ENCODE measurements around the gene RSPH4A.
"Not testable (repeated sequence)": the region's sequence is repeated elsewhere in the genome, so short reads cannot be mapped to it uniquely, and the experiment has no call there.

The RSPH4A gene

DNA sequence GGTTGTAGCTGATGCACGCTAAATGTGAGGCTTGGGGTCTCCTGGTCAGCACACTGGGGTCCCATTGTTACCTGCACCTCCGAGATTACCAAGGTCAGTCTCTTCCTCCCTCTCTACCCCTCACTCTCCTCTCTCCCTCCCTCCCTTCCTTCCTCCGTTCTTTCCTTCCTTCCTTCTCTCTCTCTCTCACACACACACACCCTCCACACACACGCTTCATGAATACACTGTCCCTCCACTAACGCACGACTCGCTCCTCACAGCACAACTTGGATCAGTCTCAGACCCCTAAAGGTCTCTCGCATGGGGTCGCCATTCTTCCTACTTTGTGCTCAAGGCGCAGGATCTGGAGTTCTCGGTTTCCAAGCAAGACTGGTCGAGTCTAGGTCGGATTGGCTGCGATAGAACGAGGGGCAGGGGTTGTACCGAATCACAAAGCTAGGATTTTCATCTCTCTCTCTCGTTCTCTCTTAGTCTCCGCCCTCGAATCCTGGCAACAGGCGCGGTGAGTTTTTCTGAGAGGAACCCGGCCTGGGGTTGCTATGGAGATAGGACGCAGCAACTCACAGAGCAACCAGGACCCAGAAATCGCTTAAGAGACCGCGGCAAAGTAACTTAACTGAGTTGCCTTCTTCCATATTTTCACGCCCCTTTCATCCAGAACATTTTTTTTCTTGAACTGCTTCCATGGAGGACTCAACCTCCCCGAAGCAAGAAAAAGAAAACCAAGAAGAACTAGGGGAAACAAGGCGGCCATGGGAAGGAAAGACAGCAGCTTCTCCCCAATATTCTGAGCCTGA, at the start of gene RSPH4A:
Gene RSPH4A (plus strand): TSS at position 543 of the 800 bp plus-strand sequence. CDS start 145 bp downstream, at position 688.
- peak; percentile 99 for DNase-seq

DNA sequence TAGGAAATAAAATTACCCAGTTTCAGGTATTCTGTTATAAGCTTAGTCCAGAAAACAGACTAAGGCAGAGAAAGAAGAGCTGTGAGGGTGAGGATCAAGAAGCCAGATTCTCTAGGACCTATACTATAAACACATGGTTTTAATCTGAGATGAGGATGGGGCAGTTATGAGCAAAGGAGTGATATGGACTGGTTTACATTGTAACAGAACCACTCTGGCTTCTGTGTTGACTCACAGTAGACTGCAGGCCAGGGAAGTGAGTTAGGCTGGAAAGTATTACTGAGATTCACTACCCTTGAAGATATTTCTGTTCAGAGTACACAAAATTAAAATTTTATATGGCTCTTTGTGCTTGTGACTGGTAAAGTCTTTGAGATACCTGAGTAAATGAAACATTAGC, 48.2 kb upstream of the RSPH4A start:
- DNase-seq: no peak

DNA sequence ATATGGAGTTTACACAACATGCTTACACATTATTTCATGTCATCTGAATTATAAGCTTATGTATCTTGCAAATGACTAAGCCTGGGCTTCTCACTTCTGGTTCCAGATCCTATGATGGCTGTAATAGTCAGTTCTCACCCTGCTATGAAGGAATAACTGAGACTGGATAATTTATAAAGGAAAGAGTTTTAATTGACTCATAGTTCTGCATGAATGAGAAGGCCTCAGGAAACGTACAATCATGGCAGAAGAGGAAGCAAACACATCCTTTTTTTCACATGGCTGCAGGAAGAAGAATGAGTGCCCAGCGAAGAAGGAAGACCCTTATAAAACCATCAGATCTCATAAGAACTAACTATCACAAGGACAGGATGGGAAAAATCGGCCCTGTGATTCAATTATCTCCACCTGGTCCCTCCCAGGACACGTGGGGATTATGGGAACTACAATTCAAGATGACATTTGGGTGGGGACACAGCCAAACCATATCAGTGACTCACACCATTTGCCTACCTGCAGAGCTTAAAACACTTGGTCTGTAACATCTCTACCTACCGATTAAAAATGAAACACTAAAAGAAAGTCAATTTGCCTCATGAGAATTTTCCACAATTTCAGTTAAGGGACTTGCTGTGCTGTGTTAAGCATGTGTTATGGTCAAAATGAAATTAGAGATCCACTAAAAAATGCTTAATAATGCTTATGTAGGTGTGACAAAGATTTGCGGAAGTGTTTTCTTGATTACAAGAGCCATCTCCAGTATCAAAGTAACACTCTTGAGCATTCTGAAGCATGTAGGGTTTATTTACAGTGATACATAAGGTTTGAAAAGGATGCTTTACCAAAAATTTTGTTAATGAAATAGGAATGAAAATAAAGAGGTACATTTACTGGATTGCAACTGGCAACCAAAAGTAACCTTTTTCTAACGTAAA, 47.2 kb upstream of the RSPH4A start:
- DNase-seq: no peak

DNA sequence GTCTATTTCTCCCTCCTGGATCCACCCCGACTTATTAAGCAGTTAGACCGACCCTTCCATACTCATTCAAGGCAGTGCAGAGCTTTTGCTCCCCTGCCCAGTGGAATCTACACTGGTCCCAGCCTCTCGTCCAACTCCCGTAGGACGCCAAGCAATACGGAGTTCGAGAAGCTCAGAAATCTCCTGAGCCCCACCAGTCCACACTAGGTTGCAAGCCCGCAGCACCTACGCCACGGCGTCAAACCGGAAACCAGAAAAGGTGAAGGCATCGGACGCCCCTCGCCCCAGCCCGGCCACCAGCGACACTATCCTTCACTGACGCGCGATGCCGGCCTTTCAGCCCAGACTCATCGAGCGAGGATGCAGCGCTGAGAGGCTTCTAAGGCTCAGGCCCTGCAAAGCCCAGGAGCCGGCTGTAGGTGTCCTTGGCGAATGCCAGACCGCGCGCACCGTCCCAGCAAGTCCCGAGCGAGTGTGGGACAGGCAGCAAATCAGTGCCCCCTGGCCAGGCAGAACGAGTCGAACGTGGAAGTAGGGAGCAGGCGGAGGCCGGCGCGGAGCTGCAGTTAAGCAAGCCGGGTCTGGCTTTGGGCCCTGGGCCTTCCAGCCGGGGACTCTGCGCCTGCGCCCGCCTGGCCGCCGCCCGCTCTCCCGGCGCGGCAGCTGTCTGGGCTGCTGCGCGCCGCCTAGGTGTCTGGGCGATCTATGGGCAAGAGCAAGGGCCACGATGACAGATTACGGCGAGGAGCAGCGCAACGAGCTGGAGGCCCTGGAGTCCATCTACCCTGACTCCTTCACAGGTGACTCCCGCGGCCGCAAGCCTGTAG, 45.2 kb upstream of the RSPH4A start, which contains the start of gene RWDD1:
Gene RWDD1 (plus strand): TSS at position 649 of the 827 bp plus-strand sequence. CDS start 79 bp downstream, at position 728.
- DNase-seq: peak; percentile 99

DNA sequence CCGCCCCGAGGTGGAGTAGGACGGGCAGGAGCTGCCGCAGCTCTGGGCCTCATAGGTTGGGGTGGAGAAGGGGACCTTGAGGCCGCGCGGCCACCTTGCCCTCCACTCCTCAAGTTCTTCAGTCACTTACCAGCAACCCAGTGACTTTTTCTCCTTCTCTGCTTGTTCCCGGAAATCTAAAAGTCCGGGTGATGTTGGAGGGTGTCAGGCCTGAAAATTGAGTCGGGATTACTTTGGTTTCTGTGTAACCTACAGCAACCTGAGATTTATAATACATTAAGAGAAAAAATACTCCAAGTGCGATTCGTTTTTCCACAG, 44.6 kb upstream of the RSPH4A start:
- DNase-seq: no peak

DNA sequence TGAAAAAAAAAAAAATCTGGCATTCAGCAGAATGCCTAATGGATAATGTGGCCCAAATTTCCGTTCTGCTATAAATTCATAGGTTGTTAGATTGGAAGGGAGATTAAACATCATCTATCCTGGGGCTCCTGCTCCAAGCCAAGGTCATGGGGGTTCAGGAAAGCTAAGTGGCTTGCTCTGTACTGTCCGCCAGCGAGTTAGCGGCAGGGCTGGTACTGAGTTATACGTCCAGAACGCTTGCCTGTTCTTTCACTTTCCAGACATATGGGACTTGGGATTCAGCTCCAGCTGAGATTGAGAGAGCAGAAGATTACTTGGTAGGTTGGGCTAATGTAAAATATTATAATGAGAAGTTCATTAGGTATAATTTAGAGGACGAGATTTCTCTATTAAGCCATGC, 44.1 kb upstream of the RSPH4A start:
- peak; percentile 17 for DNase-seq

DNA sequence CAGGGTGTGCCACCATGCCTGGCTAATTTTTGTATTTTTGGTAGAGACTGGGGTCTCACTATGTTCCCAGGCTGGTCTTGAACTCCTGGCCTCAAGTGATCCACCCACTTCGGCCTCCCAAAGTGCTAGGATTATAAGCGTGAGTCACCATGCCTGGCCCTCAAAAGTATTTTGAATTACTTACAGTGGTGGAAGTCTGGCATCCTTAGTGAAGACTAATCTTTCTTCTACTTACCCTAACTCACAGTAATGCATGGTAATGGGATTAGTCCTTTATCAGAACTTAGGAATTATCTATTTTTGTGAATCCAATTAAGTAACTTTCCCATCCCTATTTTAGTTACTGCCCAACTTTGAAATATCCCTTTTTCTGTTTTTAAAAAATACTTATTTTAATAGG, 41.1 kb upstream of the RSPH4A start:
- DNase-seq: no peak

DNA sequence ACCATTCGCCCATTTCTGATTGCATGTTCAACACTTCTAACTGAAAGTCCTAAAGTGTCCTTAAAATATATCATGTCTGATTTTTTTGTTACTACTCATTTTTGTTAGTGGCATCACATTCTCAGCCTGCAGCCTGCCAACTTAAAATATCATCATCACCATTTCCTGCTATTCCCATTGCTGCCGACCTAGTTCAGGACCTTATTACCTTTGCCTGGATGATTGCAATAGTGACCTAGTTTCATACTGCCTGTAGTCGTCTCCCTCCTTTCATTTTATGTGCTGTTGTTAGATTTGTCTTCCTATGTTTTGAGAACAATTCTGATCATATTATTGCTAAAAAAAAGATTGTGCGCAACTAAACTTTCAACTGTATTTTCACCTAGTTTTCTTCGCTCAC, 38.8 kb upstream of the RSPH4A start:
- DNase-seq: no peak

DNA sequence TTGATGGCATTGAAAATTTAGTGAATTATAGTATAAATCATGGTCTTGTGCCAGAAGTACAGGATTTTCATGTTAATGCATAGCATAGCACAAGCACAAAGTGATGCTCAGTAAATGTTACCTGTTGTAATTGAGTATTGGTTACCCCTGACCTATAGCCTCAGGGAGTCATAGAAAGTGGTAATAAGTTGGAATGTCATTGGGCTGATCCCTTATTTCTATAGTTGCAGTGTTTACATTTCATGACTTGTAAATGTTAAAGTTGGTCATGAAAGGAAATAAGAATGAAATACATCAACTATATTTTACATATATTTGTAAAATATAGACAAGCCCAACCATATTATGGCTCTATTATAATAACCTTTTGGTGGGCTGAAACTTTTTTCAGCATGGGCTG, 37.9 kb upstream of the RSPH4A start:
- DNase-seq: no peak

DNA sequence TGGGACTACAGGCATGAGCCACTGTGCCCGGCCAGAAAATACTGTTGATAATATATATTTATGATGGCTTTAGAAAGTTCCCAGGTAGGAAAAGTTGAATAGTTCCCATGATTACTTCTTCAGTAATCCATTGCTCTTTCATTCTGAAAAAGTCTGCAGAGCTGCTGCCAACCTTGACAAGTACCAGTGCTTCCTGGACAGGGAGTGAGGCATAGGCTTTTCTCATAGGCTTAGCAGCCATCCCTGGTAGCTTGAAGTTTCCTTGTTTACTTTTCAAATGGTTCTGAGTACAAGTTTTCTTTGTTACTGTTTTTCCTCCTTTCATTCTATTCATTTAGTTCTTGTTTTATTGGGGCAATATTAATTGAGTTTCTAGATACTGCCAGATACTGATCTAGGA, 37.1 kb upstream of the RSPH4A start:
- no peak for DNase-seq

DNA sequence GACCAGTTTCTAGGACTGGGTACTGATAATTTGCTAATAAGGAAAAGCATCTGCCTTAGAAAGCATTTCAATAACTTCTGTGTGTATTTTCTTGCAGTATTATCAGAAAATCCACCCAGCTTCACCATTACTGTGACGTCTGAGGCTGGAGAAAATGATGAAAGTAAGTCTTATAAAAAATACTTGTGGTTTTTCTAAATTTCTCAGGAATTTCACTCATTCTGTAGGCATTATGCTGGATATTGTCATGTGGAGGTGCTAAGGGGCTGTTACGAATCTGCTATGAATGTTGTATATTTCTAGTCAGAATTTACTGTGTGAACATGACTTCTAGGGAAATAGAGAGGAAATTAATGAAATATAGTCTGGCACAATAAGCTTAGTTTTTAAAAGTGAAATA, 36.1 kb upstream of the RSPH4A start:
- DNase-seq: no peak

DNA sequence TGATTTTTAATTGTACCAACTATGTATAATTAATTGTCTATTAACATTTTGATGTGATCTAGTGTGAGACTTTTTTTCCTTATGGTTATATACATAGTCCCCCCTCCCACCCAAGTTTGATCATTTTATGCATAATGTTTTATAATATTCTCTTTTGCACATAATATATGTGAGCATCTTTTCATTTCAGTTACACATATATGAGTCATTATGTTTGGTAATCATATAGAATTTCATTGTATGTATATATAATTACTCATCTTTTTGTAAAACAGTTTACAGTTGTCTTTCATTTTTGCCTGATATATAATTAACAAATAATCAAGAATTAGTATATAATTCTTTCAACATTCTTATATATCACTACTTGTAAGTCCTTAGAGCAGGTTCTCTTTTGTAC, 30.0 kb upstream of the RSPH4A start:
- DNase-seq: no peak

DNA sequence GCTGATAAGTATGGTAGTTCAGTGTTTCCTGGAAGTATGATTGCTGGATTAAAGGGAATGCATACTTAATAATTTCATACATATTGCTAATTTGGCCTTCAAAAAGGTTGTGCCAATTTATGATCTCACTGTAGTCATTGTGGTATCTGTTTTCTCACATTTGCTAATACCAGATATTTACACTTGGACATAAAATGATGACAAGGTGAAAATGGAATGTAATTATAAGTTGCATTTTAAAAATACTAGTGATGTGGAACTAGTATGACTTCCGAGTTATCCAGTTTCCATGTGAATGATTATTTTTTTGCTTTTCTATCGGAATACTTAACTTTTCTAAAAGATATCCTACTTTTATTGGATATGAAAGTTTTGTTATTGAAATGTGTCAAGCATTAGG, 29.5 kb upstream of the RSPH4A start:
- DNase-seq: no peak

DNA sequence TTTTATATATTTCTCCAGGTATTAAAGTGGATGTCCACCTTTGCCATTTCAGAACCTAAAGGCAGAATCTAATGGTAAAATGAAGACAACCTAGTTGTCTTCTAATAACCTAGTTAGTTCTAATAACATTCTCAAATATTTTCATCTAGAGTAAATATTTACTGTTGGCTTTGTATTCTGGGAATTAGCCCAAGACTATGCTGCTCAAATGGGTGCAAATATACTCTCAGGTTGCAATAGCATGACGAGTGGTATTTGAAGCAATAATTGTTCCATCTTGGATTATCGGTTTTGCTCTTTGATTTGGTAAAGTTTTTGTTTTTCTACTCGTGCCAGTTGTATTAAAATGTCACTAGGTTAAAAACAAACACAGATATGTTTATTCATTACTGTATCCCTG, 21.0 kb upstream of the RSPH4A start:
- DNase-seq: no peak

DNA sequence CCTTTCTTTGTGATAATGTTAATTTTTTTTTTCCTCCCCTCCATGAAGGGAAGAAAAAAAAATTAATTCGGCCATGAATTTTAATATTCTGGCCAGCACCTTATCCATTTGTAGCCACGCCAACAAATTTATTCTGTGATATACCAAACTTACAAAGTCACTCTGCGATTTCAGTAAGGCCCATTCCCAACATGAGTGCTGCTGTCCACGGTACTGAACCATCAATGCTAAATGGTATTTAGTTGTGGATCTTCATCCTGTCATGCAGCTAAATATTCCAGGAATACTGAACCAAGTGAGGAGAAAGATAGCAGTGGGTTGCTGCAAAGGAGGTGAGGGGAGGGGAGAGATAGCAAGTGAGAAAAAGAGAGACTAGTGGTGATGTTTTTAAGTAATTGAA, 19.5 kb upstream of the RSPH4A start:
- DNase-seq: no peak

DNA sequence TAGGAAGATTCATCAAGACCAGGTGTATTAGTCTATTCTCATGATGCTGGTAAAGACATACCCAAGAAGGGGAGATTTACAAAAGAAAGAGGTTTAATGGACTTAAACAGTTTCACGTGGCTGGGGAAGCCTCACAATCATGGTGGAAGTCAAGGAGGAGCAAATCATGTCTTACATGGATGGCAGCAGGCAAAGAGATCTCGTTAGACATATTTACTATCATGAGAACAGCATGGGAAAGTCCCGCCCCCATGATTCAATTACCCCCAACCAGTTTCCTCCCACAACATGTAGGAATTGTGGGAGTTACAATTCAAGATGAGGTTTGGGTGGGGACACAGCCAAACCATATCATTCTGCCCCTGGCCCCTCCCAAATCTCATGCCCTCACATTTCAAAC, 12.4 kb upstream of the RSPH4A start:
- DNase-seq: not testable (repeated sequence)

DNA sequence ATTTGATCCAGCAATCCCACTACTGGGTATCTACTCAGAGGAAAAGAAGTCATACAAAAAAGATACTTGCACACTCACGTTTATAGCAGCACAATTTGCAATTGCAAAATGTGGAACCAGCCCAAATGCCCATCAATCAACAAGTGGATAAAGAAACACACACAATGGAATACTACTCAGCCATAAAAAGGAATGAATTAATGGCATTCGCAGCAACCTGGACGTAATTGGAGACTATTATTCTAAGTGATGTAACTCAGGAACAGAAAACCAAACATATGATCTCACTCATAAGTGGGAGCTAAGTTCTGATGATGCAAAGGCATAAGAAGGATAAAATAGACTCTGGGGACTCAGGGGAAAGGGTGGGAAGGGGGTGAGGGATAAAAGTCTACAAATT, 11.4 kb upstream of the RSPH4A start:
- DNase-seq: not testable (repeated sequence)

DNA sequence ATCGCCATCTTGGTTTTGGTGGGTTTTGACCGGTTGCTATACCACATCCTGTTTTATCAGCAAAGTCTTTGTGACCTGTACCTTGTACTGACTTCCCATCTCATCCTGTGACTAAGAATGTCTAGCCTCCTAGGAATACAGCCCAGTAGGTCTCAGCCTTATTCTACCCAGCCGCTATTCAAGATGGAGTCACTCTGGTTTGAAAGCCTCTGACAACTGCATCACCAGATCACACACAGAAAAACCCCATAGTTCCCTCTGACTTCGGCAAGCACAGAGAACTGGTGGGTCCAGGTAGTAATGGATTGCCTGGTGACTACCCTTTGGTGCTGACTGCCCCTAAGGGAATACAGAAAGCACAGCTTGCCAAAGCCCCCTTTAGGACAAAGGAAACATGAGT, 10.3 kb upstream of the RSPH4A start:
- DNase-seq: no peak

DNA sequence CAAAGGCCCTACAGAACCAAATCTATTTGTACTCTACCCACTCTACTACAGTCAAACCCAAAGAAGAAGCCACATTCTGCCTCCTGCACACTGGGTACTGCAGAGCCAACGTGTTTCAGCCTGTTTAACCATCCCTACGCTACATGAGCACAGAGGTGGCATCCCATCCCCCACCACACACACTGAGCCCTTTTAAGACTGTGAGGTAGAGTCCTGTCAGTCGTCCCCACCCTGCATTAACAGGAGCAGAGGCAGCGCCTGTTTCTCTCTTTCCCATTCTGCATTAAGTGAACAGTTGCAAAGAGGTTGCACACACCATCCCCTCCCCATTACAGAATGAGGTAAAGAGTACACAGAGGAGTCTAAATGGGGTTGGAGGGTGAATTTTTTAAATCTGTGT, 5.2 kb upstream of the RSPH4A start:
- DNase-seq: no peak

DNA sequence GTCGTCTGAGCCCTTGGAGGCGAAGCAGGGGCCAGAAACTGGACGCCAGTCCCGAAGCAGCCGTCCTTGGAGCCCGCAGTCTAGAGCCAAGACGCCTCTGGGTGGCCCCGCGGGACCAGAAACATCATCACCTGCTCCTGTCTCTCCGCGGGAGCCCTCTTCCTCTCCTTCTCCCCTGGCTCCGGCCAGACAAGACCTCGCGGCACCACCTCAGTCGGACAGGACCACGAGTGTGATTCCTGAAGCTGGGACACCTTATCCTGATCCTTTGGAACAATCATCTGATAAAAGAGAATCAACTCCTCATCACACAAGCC, 416 bp downstream of the RSPH4A start:
- DNase-seq: no peak

DNA sequence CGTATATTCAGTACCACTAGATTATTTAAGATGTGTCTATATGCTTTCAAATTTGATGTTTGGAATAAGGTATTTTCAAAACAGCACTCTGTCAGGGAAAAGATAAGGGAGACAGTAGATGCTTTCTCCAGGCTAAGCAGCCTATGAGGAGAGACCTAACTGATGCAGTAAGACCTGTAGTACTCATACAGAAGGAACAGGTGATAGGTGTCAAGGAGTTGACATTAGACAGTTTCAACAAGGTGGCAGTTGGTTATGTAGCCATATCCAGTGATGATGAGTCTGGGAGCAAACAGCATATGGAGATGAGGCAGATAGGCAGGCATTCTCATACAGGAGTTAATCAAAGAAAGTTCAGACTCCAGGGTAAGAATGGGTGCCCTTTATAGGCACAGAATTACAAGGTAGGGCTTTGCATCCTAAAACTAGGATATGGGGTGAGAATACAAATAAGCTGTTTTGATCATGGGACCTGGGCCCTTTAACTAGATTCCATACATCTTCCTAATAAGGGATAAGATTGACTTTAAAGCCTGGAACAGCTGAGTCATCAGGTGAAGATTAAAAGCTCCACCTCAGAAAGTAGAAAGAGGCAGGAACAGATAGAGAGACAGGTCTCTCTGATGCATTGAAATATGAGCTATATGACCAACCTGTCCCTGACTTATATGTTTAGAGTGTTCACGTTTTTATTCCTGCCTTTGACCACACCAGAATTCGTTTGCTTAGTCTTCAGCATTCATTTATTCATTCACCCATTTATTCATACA, 7.9 kb downstream of the RSPH4A start:
- DNase-seq: no peak

DNA sequence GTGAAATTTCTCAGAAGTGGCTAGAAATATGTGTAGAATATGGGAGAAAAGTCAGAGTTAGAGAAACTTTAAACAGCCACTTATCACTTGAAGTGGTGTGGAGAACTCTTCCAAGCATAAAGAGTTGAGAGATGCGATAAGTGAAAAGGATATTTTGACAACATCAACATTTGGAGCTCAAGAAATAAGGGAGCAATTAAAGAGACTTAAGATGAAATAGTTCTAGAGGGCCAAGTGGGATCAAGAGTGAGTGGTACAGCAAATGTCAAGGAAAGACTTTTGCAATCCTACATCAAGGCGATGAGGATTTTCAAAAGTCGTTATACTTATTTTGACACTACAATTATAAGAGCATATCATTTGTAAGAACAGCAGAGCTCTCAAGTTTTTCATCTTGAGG, 9.6 kb downstream of the RSPH4A start:
- no peak for DNase-seq

DNA sequence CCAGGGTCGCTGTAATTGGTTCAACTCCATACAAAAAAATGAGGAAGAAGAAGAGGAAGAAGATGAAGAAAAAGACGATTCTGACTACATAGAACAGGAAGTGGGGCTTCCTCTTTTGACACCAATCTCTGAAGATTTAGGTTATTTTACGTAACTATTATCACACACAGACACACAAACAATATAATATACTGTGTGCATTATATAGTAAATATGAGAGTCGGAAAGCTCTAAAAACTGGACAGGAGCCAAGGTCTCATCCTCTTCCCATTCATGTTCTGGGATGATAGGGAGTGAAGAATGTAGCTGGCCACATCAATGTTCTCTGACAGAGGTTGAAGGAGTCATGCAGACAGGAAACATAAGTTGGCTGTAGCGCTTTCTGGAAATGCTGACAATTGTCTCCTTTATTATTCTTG, 13.3 kb downstream of the RSPH4A start:
- DNase-seq: no peak
